ENCODE measurements around the gene VGLL4.

DNA sequence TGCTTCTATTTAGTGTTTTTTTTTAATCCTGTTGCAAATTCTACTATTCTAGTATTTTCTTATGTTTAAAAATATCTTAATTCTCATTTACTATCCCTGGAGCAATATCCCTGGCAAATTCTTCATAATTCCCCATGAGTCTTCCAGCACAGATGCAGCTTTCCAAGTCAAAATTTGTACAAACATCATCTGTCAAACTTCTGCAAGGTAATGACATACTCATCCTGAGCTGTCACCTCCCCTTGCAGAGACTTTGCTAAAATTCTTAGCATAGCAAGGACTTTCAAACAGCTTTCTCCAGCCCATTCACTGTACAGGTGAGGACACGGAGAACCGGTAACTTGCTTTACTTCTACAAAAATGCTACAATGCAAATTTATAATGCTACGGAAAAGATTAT, 28.6 kb upstream of the VGLL4 start:
- TF ChIP-seq FOXA1 (IDR thresholded peaks at IDR 0.05), result no peak
- TF ChIP-seq FOXK2 (IDR thresholded peaks at IDR 0.05), result no peak
- TF ChIP-seq, protein P1, sequence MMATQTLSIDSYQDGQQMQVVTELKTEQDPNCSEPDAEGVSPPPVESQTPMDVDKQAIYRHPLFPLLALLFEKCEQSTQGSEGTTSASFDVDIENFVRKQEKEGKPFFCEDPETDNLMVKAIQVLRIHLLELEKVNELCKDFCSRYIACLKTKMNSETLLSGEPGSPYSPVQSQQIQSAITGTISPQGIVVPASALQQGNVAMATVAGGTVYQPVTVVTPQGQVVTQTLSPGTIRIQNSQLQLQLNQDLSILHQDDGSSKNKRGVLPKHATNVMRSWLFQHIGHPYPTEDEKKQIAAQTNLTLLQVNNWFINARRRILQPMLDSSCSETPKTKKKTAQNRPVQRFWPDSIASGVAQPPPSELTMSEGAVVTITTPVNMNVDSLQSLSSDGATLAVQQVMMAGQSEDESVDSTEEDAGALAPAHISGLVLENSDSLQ (IDR thresholded peaks at IDR 0.05), result no peak
- TF ChIP-seq L3MBTL2 (conservative IDR thresholded peaks at IDR 0.05), result no peak
- no peak for TF ChIP-seq FOXM1 (IDR thresholded peaks at IDR 0.05; ENCODE audit: borderline replicate concordance)
